ENCODE measurements around the gene SLC17A3.

SLC17A3 gene, protein sequence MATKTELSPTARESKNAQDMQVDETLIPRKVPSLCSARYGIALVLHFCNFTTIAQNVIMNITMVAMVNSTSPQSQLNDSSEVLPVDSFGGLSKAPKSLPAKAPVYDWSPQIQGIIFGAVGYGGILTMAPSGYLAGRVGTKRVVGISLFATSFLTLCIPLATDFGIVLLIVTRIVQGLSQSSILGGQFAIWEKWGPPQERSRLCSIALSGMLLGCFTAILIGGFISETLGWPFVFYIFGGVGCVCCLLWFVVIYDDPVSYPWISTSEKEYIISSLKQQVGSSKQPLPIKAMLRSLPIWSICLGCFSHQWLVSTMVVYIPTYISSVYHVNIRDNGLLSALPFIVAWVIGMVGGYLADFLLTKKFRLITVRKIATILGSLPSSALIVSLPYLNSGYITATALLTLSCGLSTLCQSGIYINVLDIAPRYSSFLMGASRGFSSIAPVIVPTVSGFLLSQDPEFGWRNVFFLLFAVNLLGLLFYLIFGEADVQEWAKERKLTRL

DNA sequence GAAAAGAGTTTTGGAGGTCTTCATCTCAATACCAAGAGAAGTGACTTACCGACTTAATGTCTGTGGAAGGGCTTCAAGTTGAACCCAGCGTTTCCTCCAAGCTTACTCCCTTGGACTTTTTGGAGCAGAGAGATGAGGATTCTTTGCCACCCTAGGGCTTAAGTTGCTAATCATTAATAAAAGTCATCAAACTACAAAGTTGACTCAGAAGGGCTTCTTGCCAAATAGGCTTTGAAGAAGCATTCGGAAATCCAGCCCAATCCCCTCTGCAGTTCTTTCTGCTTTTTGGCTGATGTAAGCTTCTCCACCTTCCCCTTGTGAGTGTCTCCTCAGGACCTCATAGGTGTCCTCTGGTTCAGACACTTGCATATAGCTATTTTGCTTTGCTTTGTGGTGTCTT, at the start of gene SLC17A3:
SLC17A3 (minus strand) TSS at position 126 of the 400 bp plus-strand sequence. CDS start 5,856 bp downstream, outside the sequence.
- no peak for DNase-seq (ENCODE audit: low read depth)

DNA sequence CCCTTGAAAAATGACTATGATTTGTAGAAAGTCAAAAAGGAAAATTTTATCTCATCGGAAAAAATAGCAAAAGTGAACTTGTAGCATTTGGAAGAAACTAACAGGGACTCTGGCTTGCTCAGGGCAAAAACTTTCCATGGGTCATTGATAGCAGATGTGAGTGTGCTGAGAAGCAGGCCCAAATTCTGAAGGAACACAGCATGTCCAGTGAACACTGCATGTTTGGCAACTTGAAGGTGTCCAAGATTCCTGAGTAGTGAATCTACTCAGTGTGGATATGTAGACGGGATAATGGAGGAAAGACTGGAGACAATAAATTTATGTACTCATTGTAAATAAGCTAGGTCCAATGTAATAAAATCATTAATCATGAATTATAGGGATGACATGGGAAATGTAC, 48.3 kb upstream of the SLC17A3 start:
- peak; percentile 36 for DNase-seq (ENCODE audit: low read depth)

DNA sequence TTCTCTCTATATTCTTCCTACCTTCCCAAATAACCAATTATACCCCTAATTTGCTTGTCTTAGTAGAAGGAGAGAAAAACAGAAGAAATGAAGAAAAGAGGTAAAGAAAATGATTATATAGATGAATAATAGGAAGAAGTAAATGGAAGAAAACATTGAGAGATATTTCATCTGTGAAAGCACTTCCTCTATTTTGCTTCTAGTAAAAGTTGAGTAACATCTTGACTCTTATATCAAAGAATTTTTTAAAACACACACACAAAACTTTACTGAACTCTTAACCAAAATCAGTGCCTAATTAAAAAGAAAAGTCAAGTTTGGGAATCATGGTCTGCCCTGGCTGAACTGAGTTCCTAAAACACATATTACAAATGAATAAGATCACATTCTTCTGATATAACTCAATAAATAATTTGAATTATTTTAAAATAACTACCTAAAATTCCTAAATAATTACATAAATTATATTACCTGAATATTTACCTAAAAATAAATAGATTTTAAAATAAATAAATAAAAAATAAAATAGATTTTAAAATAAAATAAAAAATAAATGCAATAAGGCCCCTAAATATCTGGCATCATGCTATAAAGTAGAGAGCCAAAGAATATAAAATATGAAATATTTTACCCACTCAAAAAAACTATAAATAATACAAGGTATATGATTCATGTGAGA, 47.6 kb upstream of the SLC17A3 start:
- no peak for DNase-seq (ENCODE audit: low read depth)

DNA sequence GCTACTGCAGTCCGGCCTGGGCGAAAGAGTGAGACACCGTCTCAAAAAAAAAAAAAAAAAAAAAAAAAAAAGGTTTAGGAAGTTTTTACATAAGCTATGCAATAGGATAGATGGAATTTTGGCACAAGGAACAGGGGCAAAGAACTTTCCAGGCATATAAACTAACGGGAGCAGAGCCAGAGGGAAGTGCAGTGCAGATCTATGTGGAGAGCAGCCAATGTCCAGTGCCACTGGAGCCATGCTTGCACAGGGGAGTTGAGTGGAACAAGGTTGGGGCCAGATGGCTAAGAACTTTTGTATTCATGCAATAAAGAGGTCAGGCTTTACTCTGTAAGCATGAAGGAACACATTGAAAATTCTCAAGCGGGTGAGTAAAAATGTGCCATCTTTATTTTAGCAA, 45.6 kb upstream of the SLC17A3 start:
- no peak for DNase-seq (ENCODE audit: low read depth)

DNA sequence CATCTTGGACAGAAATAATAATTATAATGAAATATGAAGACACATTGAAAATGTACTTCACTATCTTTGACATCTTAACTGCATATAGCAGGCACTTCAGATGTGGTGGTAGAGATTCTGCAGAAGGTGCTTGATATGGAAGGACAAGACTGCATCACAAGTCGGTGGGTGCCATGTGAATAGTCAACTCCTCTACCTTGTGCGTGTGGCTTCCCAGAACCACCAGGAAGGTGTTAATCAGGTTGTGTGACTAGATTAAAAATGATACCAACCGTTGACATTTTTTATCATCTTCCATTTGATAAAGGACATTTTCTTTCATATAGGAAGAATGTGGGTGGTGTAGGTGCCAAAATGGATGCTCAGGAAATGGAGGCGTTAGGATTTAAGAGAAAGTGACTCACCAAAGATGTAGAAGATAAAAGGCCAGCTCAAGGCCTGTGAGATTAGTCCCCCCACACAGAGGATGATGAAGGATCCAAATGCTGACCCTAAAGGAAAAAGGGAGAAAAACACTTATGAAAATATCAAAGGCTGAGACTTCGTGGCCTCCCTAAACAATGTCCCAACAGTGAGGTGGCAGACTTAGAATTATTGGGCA, 44.1 kb upstream of the SLC17A3 start:
- no peak for DNase-seq (ENCODE audit: low read depth)

DNA sequence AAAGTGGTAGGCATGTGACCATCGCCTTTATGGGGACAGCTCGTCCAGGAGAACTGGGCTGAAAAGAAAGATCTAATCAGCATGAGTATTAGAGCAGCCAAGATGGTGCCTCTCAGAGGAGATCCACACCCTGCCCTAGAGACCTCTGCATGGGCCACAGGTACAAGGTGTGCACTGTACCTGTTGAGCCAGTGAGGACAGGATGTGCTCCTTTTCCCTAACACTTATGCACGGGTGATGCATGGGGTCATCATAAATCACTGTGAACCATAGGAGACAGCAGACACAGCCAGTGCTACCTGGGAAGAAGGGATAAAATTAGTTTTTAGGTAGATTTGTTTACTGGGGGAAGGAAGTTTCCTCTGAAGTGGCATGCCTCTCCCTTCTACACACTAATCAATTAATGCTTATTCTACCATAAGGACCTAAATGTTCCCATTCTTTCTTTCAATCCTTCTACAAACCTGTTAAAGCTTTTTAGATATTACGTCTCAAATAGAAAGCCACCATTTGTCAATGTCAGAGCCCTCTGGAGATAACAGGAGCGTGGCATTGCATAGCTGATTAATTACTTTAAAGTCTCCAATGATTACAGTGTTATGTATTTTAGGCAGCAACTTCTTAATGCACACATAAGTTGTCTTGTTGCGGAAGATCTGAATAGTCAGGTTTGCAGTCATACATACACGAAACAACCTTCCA, 42.9 kb upstream of the SLC17A3 start:
- DNase-seq (ENCODE audit: low read depth) = no peak

DNA sequence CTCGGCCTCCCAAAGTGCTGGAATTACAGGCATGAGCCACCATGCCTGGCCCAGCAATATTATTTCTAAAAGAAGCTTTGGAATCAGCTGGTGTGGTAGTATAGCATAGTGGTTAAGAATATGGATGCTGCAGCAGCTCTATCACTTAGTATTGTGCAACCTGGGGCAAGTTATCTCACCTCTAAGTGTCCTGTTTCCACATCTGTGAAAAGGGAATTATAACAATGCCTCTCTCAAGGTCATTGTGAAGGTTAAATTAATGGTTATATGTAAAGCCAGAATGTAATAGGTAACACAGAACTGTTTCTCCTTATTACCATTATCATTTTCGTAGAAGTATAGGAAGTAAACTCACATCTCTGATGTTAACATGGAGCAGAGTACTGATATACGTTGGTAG, 42.3 kb upstream of the SLC17A3 start:
- no peak for DNase-seq (ENCODE audit: low read depth)

DNA sequence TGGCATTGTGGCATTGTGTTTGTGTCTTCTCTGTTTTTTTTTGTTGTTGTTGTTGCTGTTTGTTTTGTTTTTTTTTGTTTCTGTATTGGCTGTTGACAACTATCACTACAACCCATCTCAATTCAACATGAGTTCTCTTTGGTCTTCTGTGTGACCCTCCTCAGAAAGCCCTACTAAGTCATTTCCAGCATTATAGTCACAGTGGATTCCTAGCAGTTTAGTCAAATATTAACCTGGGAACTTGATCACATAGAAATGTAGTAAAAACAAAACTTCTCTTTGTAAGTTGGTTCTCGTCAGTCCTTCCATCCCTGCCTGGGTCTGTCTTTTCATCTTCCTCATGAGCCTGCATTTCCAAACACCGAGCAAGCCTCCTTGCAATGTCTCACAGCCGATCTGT, 39.7 kb upstream of the SLC17A3 start:
- DNase-seq (ENCODE audit: low read depth) = no peak

DNA sequence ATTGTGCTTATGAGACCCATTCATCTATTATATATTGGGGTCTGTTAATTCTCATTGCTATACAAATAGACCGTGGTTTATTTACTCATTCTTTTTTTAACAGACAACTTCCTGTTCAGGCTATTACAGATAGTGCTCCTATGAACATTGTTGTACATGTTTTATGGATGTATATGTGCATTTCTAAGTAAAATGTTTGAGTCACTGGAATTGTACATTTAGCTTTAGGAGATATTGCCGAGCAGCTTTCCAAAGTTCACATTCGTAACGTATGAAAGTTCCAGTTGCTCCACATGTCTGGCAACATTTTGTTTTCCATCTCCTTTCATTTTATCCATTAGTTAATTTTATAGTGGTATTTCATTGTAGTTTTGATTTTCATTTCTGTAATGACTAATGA, 37.3 kb upstream of the SLC17A3 start:
- no peak for DNase-seq (ENCODE audit: low read depth)

DNA sequence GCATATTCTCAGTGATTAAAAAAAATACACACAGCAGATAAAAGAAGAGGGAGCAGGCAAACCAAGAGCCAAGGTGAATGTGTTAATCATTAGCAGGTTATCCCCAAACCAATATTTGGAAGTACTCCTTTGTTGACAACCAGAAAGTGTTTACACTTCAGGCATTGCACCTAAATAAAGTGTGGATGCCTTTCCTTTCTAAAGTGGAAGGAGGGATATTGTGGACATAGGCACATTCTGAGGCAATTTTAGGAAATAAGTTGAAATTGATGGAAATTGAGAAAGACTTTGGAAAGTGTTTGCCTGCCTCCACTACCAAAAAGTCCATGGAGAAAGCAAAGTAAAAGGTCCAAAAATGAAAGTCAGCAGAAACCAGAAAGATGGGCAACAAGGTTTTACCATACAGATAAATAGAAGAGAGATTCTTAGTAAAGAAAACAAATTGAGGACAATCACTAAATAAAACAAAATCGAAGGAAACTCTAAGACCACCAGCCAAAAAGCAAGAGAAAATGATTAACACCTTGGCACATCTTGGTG, 33.5 kb upstream of the SLC17A3 start:
- no peak for DNase-seq (ENCODE audit: low read depth)

DNA sequence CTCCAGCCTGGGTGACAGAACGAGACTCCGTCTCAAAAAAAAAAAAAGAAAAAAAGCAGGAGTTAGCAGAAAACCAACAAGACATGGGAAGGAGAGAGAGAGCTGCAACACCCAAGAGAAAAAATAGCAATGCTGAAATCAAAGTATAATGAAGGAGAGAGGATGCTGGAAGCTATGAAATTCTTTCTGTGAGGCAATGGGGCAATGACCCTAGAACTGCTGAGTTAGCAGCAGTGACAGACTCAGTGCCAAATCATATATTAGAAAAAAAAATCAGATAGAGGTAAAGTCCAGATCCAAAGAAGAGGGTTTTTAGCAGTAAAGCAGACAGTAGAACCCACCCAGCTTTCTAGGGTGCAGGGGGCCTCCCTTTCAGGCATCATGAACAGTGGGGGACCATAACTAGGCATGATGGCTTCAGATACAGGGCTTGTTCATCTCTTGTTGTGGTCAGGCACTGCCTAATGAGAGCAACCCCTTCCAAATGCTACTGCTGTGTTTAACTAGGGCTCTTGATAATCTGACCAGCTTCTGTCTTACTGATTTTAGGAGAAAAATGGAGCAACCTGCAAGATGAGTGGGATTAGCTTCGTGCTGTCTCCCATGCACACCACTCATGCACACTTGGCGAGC, 29.5 kb upstream of the SLC17A3 start:
- DNase-seq (ENCODE audit: low read depth) = no peak

DNA sequence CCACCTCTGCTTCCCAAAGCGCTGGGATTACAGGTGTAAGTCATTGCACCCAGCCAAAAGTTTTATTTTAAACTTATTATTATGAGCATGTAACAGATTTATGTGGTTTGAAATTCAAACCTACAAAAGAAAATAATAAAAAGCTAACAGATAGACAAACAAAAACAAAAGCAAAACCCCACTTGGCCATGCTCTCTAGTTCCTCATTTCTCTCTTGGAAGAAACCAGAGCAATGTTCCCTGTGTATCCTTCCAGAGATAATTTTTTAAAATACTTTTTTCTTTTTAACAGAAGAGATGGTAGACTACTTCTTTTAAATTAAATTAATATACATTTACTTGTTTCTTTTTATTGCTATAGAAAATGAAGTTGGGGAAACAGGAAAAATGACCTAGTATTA, 28.0 kb upstream of the SLC17A3 start:
- DNase-seq (ENCODE audit: low read depth) = no peak

DNA sequence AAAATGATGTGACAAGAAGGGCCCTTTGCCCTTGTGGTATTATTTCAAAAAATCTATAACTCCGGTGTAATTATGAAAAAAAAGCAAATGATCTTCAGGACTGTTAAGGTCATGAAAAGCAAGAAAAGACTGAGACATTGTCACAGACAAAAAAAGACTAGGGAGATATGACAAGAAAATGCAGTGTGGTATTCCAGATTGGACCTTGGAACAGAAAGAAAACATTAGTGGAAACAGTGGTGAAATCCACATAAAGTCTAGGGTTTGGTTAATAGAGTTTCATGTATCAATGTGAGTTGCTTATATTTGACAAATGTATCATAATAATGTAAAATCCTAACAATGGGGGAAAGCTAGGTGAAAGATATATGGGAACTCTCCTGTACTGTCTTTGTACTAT, 26.8 kb upstream of the SLC17A3 start:
- no peak for DNase-seq (ENCODE audit: low read depth)

DNA sequence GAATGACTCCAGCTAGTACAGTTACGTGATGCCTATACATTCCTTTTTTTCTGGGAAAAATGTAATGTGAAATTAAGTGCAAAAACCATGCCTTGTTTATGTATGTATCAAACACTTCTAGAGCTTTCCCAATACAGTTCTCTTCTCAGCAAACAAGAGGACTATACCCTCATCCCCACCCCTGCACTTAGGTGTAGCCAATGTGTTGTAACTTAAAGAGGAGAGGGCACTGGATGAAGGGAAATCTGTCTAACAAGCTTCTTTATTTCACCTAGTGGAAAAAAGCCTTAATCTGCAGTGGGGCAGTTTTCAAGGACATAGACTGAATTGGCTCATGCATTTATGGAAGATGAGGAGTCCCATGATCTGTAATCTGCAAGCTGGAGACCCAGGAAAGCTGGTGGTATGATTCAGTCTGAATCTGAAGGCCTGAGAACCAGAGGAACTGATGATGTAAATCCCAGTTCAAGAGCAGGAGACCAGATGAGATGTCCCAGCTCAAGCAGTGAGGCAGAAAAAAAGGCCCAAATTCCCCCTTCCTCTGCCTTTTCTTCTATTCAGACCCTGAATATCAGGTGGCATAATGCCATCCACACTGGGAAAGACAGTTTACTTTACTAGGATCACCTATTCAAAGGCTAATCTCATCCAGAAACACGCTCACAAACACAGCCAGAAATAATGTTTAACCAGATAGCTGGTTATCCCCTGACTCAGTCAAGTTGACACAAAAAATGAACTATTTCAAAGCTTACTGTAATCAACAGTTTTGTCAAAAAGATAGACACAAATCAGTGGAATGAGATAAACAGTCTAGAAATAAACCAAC, 25.8 kb upstream of the SLC17A3 start:
- no peak for DNase-seq (ENCODE audit: low read depth)

DNA sequence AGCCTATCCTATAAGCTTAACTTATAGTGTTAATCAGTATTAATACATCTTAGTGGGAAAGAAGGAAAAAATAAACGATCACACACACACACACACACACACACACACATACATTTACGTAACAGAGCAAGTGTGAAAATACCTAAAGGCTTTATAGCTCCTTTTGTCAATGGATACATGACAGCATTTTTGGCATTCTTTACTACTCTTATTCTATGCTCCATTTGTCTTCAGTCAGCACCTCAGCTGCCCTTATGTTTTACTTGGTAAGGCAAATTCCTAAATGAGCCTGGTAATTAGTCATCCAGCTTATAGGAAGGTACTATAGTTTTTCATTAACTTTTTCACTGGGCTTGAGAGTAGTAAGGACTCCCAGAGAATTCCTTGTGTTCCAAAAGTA, 25.1 kb upstream of the SLC17A3 start:
- DNase-seq (ENCODE audit: low read depth) = no peak

DNA sequence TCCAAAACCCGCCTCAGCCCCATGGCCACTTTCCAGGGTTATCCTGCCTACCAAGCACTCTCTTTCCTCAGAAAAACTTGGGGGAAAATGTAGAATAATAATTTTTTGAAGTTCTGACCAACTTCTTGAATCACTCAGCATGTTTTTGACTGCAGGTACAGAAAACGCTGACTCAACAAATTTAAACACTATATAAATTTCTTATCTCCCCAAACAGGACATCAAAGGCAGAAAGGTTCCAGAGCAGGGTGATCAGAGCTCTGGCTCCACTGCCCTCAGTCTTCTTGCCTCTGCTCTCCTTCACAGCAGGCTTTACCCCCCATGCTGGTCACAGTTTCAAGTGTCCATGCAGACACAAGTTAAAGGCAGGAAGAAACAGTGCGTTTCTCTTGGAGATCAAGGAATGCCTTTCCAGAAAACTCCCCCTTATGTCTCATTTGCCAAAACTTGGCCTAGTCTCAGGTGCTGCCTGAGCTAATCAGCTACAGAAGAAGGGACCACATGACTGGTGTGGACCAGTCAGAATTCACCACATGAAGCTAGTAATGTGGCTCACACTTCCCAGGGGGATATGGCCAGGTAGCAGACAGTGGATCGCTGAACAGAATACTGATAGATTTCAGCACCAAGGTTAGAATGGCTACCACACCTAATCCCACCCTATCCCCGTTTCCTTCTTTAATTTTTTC, 24.4 kb upstream of the SLC17A3 start:
- DNase-seq (ENCODE audit: low read depth) = no peak

DNA sequence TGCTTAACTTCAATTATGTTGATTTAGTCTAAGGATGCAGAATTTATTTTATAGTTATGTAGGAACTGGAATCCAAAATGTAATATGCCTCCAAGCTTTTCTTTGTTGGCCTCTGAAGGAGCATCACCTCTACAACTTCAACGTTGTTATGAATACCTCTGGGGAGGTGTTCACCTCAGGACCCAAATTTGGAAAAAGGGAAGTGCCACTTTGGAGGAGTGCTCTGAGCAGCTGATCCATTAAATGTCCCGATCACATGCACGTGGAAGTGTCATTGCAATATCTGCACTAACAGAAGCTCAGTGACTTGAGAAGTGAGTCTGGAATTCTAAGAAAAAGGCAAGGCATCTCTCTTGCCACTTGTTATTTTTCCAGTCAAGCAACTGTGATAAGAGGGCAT, 22.2 kb upstream of the SLC17A3 start:
- DNase-seq (ENCODE audit: low read depth) = no peak

DNA sequence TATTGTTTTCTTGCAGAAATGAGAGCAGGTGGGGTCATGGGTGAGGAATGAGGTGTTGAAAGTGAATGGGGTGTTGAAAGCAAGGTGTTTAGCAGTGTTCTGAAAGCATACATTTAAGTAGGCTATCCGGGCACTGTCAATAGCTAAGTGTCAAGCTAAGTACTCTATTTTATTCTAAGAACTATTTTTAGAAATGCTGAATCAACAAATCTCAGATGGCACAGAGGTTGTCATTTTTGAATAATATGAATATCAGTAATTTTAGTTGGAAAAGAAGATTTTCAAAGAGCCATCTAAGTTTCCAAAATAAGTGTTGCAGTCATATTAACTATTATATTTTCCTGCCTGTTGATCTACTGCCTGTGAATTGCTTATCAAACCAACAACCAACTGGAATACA, 21.7 kb upstream of the SLC17A3 start:
- no peak for DNase-seq (ENCODE audit: low read depth)

DNA sequence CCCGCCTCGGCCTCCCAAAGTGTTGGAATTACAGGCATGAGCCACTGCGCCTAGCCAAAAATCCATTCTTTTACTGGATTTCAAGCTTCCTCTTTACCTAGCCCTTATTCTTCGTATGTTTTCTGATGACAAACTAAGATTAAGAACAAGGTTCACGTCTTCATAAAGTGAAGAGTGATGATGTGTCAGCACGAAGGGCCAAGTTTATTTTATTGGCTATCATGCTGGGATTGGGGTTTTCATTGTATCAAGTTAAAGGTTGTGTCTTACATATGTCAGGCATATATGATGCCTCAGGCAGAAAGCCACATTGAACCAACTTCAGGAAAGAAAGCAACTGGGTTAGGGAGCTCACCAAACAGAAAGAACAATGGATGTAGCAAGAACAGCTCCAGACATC, 19.7 kb upstream of the SLC17A3 start:
- DNase-seq (ENCODE audit: low read depth) = no peak

DNA sequence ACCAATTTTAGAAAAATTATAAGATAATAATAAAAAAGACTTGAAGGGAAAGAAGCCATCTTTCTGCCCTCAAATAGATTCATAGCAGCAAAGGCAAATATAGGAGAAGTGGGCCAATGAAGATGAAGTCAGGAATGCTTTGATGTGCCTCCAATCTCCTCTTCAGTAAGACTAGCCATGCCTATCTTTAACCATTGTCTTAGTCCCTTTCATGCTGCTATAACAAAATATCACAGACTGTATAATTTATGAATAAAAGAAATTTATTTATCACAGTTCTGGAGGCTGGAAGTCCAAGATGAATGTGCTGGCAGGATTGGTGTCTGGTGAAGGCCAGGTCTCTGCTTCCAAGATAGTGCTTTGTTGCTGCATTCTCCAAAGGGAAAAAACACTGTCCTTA, 18.8 kb upstream of the SLC17A3 start:
- DNase-seq (ENCODE audit: low read depth) = no peak

Data from GM04503 (cell line).